BE2C (cell line): ENCODE data around the gene PGLYRP4.

Source experiments
- DNase-seq: peaks from one replicate; pipeline ENCODE4 v3.0.0-alpha.2; 2020
- H3K27me3 ChIP-seq: fragments of 250-450 bp; sonication (Bioruptor Pico); 2 replicates; pipeline ENCODE4 v1.5.1; 2020; ENCODE audit warnings: mild to moderate bottlenecking
- H3K36me3 ChIP-seq: fragments of 250-450 bp; sonication (Bioruptor Pico); 2 replicates; pipeline ENCODE4 v1.5.1; 2020; ENCODE audit warnings: mild to moderate bottlenecking
- H3K4me1 ChIP-seq: fragments of 250-450 bp; sonication (Bioruptor Pico); 2 replicates; pipeline ENCODE4 v1.5.1; 2020
- H3K4me3 ChIP-seq: 2 replicates; pipeline ENCODE4 v1.5.1; 2011; ENCODE audit warnings: low read depth, low read length
- H3K9me3 ChIP-seq: fragments of 250-450 bp; sonication (Bioruptor Pico); 2 replicates; pipeline ENCODE4 v1.5.1; 2020
- CTCF ChIP-seq: IDR thresholded peaks from 2 replicates; pipeline ENCODE4 v1.5.1; 2012; ENCODE audit warnings: mild to moderate bottlenecking, low read depth, low read length

The PGLYRP4 gene

DNA sequence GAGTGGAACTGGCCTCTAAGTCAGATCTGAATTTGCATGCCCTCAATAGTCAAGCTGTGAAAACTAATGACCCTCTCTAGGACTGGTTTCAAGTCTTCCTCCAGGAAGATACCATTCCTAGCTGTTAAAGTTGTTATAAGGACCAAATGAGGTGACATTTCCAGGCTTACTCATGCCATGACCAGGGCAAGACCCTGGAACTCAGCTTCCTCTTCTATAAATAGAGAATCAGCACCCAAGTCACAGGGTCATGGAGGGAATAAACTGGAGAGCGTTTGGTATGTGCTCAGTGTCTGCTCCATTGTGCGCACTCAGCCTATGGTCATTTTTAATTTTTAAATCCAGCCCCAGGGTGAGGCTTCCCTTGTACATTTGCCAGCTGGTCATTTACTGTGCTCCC, 11.5 kb upstream of the PGLYRP4 start:
- H3K4me1 ChIP-seq: no peaks in the 10 kb centered on the region
- no peaks in the 10 kb centered on the region for H3K36me3 ChIP-seq
- H3K4me3 ChIP-seq: no peak overlapping the region
- DNase-seq: no peak
- TF ChIP-seq CTCF: no peak
- H3K9me3 ChIP-seq: no peaks in the 10 kb centered on the region
- H3K27me3 ChIP-seq: no peaks in the 10 kb centered on the region; the same call in 1 of the 2 replicates

- TF ChIP-seq CTCF: no peak
- Histone ChIP-seq H3K4me1 (no peaks in the 10 kb centered on the region), H3K27me3 (no peaks in the 10 kb centered on the region; the same call in 1 of the 2 replicates), H3K9me3 (no peaks in the 10 kb centered on the region), H3K4me3 (no peak overlapping the region), H3K36me3 (no peaks in the 10 kb centered on the region)
- DNase-seq: no peak
Observed at GRCh38 chr1:153359241-153359640, 10.6 kb upstream of the PGLYRP4 start.

- no peaks in the 10 kb centered on the region for H3K36me3 ChIP-seq
- no peak overlapping the region for H3K4me3 ChIP-seq
- no peak for DNase-seq
- H3K27me3 ChIP-seq: no peaks in the 10 kb centered on the region
- no peaks in the 10 kb centered on the region for H3K4me1 ChIP-seq
- no peaks in the 10 kb centered on the region for H3K9me3 ChIP-seq
- no peak for TF ChIP-seq CTCF
Observed at GRCh38 chr1:153358691-153358975, 10.0 kb upstream of the PGLYRP4 start.

- no peak within 1 kb of the TSS for H3K4me3 ChIP-seq
- TF ChIP-seq CTCF: no peak
- H3K27me3 ChIP-seq: no peaks in the 10 kb centered on the region
- H3K36me3 ChIP-seq: no peaks in the 10 kb centered on the region
- no peaks in the 10 kb centered on the region for H3K9me3 ChIP-seq
- H3K4me1 ChIP-seq: no peaks in the 10 kb centered on the region
- DNase-seq: no peak
Observed at GRCh38 chr1:153357853-153358690, 9.4 kb upstream of the PGLYRP4 start, which contains the start of gene S100A9. Gene S100A9 (plus strand): TSS chr1:153357854. CDS start chr1:153358284, 430 bp downstream.

GRCh38 chr1:153357076-153357852, 8.6 kb upstream of the PGLYRP4 start:
- no peaks in the 10 kb centered on the region for H3K36me3 ChIP-seq
- no peaks in the 10 kb centered on the region for H3K9me3 ChIP-seq
- H3K4me1 ChIP-seq: no peaks in the 10 kb centered on the region
- no peak overlapping the region for H3K4me3 ChIP-seq
- no peaks in the 10 kb centered on the region for H3K27me3 ChIP-seq
- no peak for TF ChIP-seq CTCF
- DNase-seq: no peak
